Heart right ventricle (tissue), 16 donors: ENCODE measurements around the gene HIVEP3. TPM values are rescaled to one million over a fixed set of nuclear protein-coding genes. Genes with fewer than 3 reads are reported as not detected.

Source experiments
- ATAC-seq, 8 donors: fragments of 200-7000 bp; cut with Tn5 transposase; one replicate each; pipeline ENCODE4 v1.9.1; 2020; ENCODE audit warnings: mild to moderate bottlenecking in 8 of 8, moderate library complexity in 8 of 8, moderate number of reproducible peaks in 1 of 8
- DNase-seq, 2 donors: peaks; one replicate each; pipeline ENCODE4 v3.0.0-alpha.2; 2020
- H3K27ac ChIP-seq, 10 donors: fragments of 200-600 bp; sonication (generic) in 2 of 10; one replicate each; pipeline versions ENCODE4 v1.5.0 to v1.8.0; 2020 to 2022; ENCODE audit warnings: mild to moderate bottlenecking in 3 of 10
- H3K27me3 ChIP-seq, 7 donors: fragments of 200-600 bp; one replicate each; pipeline ENCODE4 v1.8.0; 2021 to 2022; ENCODE audit warnings: mild to moderate bottlenecking in 2 of 7
- H3K36me3 ChIP-seq, 9 donors: fragments of 200-600 bp; sonication (generic) in 1 of 9; one replicate each; pipeline versions ENCODE4 v1.5.0 to v1.8.0; 2020 to 2022; ENCODE audit warnings: mild to moderate bottlenecking in 2 of 9
- H3K4me1 ChIP-seq, 9 donors: fragments of 200-600 bp; sonication (generic) in 1 of 9; one replicate each; pipeline versions ENCODE4 v1.5.0 to v1.8.0; 2020 to 2022; ENCODE audit warnings: mild to moderate bottlenecking in 4 of 9
- H3K4me3 ChIP-seq, 10 donors: fragments of 200-600 bp; sonication (generic) in 2 of 10; one replicate each; pipeline versions ENCODE4 v1.5.0 to v1.8.0; 2020 to 2022; ENCODE audit warnings: mild to moderate bottlenecking in 7 of 10, moderate library complexity in 2 of 10
- H3K9me3 ChIP-seq, 11 donors: fragments of 200-600 bp in 10 of 11; sonication (generic) in 2 of 11; one replicate each; pipeline versions ENCODE4 v1.5.0 to v1.8.0; 2013 to 2022; ENCODE audit warnings: mild to moderate bottlenecking in 2 of 11, control low read depth in 1 of 11, moderate library complexity in 1 of 11
- CTCF ChIP-seq, 9 donors: fragments of 200-600 bp; sonication (generic) in 2 of 9; IDR thresholded peaks; one replicate each; pipeline versions ENCODE4 v1.5.0 to v1.8.0; 2021 to 2022; ENCODE audit warnings: antibody characterized with exemption in 9 of 9, mild to moderate bottlenecking in 5 of 9, moderate library complexity in 1 of 9
- whole genome bisulfite sequencing, 2 donors: extraction: QIAGEN DNeasy Blood & Tissue Kit; methylation state at CpG; one replicate each; pipeline ENCODE4 v1.1.7; 2013; ENCODE audit warnings: inconsistent platforms in 1 of 2; 5-methylcytosine and 5-hydroxymethylcytosine counted together
- intact Hi-C, 10 donors: fragments of 100-400 bp; cut with DNase I; formaldehyde crosslinking; loops; one replicate each; pipeline versions ENCODE4 v1.11.1 to v1.14.2; 2022
- polyA plus RNA-seq, 2 donors: library from polyadenylated mRNA; stranded (reverse); fragments of 200-250 nt; gene quantifications; one replicate each; pipeline ENCODE4 v1.2.3, GENCODE V29; 2013
- total RNA-seq, 10 donors: library from RNA; stranded (reverse); fragmentation: NEBNext Ultra II Directional in 3 of 10; extraction: Animal tissue kit (Norgen Biotek cat#: 25700) in 3 of 10; gene quantifications; one replicate each; pipeline versions ENCODE4 v1.2.1 to v1.2.4, GENCODE V29; 2021 to 2023
- donor health status: Arrhythmogenic right ventricular cardiomyopathy.
- donor health status: ischemic (EF 13 %, LVEDD 7.1; RV severe dilation, severe dysfunction).
- donor health status: healthy with polysubstance abuse.
- donor health status: DM: no; HTN: yes; CAD: no.
- donor health status: DM: no; HTN: no; CAD: no.
- donor health status: ischemic (EF 25% LVEDD 6.9; RV normal size, moderate dysfunction).
- donor health status: ischemic (EF 25% LVEDD 5.7; RV mildly dilated, moderate dysfunction).
- donor health status: healthy.
- donor health status: DM: yes; HTN: yes; CAD: no.
- donor health status: Ischemic cardiomyopathy.
- donor health status: ischemic (EF 35%, LVEDD 5.7; RV mildly dilated, moderate dysfunction).
- donor health status: nonischemic (EF 11% LVEDD 7.7; RV severe dilation, severe dysfunction).
- donor health status: DM: yes; HTN: yes; CAD: no.
- donor health status: PGD.
- donor health status: ischemic (EF 29% LVEDD 5.4; RV normal size, mild dysfunction).
- donor health status: nonischemic (EF 23%, LVEDD 6.1; RV moderate dilation, normal function).

HIVEP3 gene
- total and polyA plus RNA-seq, 12 donors, result 2.6 to 7.5 (median 5.2) TPM

- H3K27ac ChIP-seq, result peak overlapping the region; percentile 77 to 97 (median 92)
- H3K4me3 ChIP-seq, result peak overlapping the region in 9 of 10 donors; percentile 9 to 54 (median 44)
- no peaks in the 10 kb centered on the region for H3K36me3 ChIP-seq
- H3K4me1 ChIP-seq, result peaks cover 17 to 64% (median 44%) of the 10 kb centered on the region in 9 donors
- TF ChIP-seq CTCF (IDR thresholded peaks at IDR 0.05), result peak in 4 of 9 donors; percentile 7 to 41 (median 26)
- peaks cover 0 to 17% (median 0%) of the 10 kb centered on the region in 7 donors for H3K27me3 ChIP-seq
- H3K9me3 ChIP-seq, result no peaks in the 10 kb centered on the region
- WGBS, 2 donors, result 8 to 9% methylated on average over 60 to 74 of the region's 74 CpGs
- DNase-seq (peak; percentile 84 to 90), ATAC-seq (peak; percentile 74 to 87 (median 84))
- intact Hi-C loops, result loop anchor here in 2 of 10 donors (2.0 to 10.0 kb wide), 2 partner anchors 20 to 62 kb away; no protein-coding TSS in a partner anchor
These were observed 422.4 kb downstream of the HIVEP3 start for GRCh38 chr1:41496080-41497055.

GRCh38 chr1:41495210-41495948, 423.3 kb downstream of the HIVEP3 start:
- intact Hi-C loops, result loop anchor here in 1 of 10 donors (10.0 kb wide), 1 partner anchor 61 kb away; no protein-coding TSS in a partner anchor
- 74 to 78% methylated on average over 19 of the region's 19 CpGs for WGBS, 2 donors

GRCh38 chr1:41494351-41495209, 424.1 kb downstream of the HIVEP3 start:
- 84 to 88% methylated on average over 17 of the region's 17 CpGs for WGBS, 2 donors
- Histone ChIP-seq H3K9me3 (no peaks in the 10 kb centered on the region), H3K27ac (peak overlapping the region in 7 of 10 donors; percentile 87 to 97 (median 93)), H3K36me3 (no peaks in the 10 kb centered on the region), H3K4me1 (peaks cover 14 to 58% (median 41%) of the 10 kb centered on the region in 9 donors), H3K4me3 (no peak overlapping the region), H3K27me3 (peaks cover 0 to 17% (median 0%) of the 10 kb centered on the region in 7 donors)
- ATAC-seq, result no peak
- TF ChIP-seq CTCF (IDR thresholded peaks at IDR 0.05), result no peak
- intact Hi-C loops, result loop anchor here in 1 of 10 donors (10.0 kb wide), 1 partner anchor 60 kb away; no protein-coding TSS in a partner anchor
- DNase-seq, result no peak

More at GRCh38 chr1:41495210-41495948, 423.3 kb downstream of the HIVEP3 start:
- peaks cover 17 to 64% (median 48%) of the 10 kb centered on the region in 9 donors for H3K4me1 ChIP-seq
- H3K27me3 ChIP-seq, result peaks cover 0 to 17% (median 0%) of the 10 kb centered on the region in 7 donors
- ATAC-seq, result peak in 5 of 8 donors; percentile 4 to 24 (median 7)
- H3K27ac ChIP-seq, result peak overlapping the region; percentile 77 to 97 (median 92)
- no peaks in the 10 kb centered on the region for H3K36me3 ChIP-seq
- DNase-seq, result no peak
- peak overlapping the region in 7 of 10 donors; percentile 9 to 54 (median 45) for H3K4me3 ChIP-seq
- peak in 4 of 9 donors; percentile 21 to 40 (median 27) for TF ChIP-seq CTCF (IDR thresholded peaks at IDR 0.05)
- H3K9me3 ChIP-seq, result no peaks in the 10 kb centered on the region
